ENCODE data around the gene KRTAP17-1.

Gene KRTAP17-1, protein sequence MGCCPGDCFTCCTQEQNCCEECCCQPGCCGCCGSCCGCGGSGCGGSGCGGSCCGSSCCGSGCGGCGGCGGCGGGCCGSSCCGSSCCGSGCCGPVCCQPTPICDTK

GRCh38 chr17:41315204-41315794, at the start of gene KRTAP17-1:
Gene KRTAP17-1 (minus strand): TSS chr17:41315710. CDS start chr17:41315650, 60 bp downstream.
- H3K36me3 Mint-ChIP-seq (ENCODE audit: low read depth), result peaks cover 5% of the 10 kb centered on the region
- no peaks in the 10 kb centered on the region for H3K4me1 Mint-ChIP-seq
- DNase-seq, result no peak
- TF ChIP-seq, protein P1, sequence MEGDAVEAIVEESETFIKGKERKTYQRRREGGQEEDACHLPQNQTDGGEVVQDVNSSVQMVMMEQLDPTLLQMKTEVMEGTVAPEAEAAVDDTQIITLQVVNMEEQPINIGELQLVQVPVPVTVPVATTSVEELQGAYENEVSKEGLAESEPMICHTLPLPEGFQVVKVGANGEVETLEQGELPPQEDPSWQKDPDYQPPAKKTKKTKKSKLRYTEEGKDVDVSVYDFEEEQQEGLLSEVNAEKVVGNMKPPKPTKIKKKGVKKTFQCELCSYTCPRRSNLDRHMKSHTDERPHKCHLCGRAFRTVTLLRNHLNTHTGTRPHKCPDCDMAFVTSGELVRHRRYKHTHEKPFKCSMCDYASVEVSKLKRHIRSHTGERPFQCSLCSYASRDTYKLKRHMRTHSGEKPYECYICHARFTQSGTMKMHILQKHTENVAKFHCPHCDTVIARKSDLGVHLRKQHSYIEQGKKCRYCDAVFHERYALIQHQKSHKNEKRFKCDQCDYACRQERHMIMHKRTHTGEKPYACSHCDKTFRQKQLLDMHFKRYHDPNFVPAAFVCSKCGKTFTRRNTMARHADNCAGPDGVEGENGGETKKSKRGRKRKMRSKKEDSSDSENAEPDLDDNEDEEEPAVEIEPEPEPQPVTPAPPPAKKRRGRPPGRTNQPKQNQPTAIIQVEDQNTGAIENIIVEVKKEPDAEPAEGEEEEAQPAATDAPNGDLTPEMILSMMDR (IDR thresholded peaks at IDR 0.05), result no peak
- peaks cover 18% of the 10 kb centered on the region for H3K27me3 Mint-ChIP-seq (ENCODE audit: low read depth, poor library complexity)
- no peak within 1 kb of the TSS for H3K27ac Mint-ChIP-seq
- H3K4me3 Mint-ChIP-seq, result no peak within 1 kb of the TSS
- peaks cover 19% of the 10 kb centered on the region for H3K9me3 Mint-ChIP-seq

DNA sequence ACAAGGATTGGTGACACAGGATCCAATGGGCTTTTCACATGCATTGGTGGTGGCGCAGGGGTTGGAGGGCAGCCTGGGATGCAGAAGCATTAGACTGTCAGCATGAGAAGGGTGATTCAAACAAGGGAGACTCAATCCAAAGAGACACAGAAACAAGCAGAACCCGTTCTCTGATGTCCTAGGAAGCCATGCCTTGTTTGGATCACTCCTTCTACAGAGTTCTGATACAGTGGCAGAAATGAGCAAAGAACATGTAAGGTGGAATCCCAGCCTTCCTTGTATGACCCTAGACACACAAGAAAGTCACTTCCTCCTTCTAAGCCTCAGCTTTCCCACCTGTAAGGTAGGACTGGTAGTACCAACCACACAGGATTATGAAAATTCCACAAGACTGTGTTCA, 48.4 kb upstream of the KRTAP17-1 start:
- TF ChIP-seq, protein P1 (IDR thresholded peaks at IDR 0.05), result no peak
- Mint-ChIP-seq H3K36me3 (ENCODE audit: low read depth) (no peaks in the 10 kb centered on the region), H3K9me3 (peaks cover 7% of the 10 kb centered on the region), H3K27ac (no peak overlapping the region), H3K27me3 (ENCODE audit: low read depth, poor library complexity) (peaks cover 14% of the 10 kb centered on the region), H3K4me3 (no peak overlapping the region), H3K4me1 (no peaks in the 10 kb centered on the region)
- DNase-seq, result no peak

DNA sequence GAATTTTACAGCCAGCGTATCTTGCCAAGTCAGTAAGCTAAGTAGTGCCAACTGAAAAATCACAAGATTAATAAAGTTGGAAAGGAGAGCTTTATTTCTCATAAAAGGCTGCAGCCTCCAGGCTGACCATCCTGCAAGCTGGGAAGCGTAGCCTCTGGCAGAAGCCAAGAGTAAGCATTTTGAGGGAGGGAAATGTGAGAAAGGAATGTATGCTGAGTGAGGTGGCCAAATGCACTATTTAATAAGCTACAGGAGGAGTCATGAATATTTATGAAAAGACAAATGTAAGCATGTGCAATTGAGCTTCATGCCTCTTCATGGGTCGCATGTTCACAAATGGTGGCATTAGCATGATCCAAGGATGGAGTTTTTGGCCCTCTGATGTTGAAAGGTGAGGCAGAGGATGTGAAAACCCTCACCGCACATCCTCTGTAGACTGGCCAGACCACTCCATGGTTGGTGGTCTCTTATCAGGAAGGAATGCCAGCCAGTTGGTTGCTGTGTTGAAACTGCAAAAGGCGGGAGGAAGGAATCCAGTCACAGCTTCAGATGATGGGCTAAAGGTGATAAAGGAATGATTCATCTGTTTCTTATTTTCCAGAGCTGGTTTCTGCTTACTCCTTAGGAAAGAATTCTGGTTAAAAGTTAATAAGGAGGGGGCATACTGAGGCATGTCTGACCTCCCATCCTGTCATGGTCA, 44.9 kb upstream of the KRTAP17-1 start:
- TF ChIP-seq, protein P1 (IDR thresholded peaks at IDR 0.05), result no peak
- Mint-ChIP-seq H3K4me3 (no peak overlapping the region), H3K36me3 (ENCODE audit: low read depth) (no peaks in the 10 kb centered on the region), H3K4me1 (no peaks in the 10 kb centered on the region), H3K27me3 (ENCODE audit: low read depth, poor library complexity) (peaks cover 14% of the 10 kb centered on the region), H3K9me3 (peaks cover 7% of the 10 kb centered on the region), H3K27ac (no peak overlapping the region)
- no peak for DNase-seq

- peaks cover 13% of the 10 kb centered on the region for H3K27me3 Mint-ChIP-seq (ENCODE audit: low read depth, poor library complexity)
- H3K4me3 Mint-ChIP-seq, result no peak overlapping the region
- H3K36me3 Mint-ChIP-seq (ENCODE audit: low read depth), result no peaks in the 10 kb centered on the region
- TF ChIP-seq, protein P1 (IDR thresholded peaks at IDR 0.05), result no peak
- no peaks in the 10 kb centered on the region for H3K4me1 Mint-ChIP-seq
- H3K9me3 Mint-ChIP-seq, result no peaks in the 10 kb centered on the region
- H3K27ac Mint-ChIP-seq, result no peak overlapping the region
- DNase-seq, result no peak
Observed at GRCh38 chr17:41354536-41354935, 39.0 kb upstream of the KRTAP17-1 start.

GRCh38 chr17:41352597-41353366, 37.3 kb upstream of the KRTAP17-1 start:
- Mint-ChIP-seq H3K36me3 (ENCODE audit: low read depth) (no peaks in the 10 kb centered on the region), H3K27me3 (ENCODE audit: low read depth, poor library complexity) (peaks cover 13% of the 10 kb centered on the region), H3K9me3 (no peaks in the 10 kb centered on the region), H3K27ac (no peak overlapping the region), H3K4me3 (no peak overlapping the region), H3K4me1 (no peaks in the 10 kb centered on the region)
- TF ChIP-seq, protein P1 (IDR thresholded peaks at IDR 0.05), result no peak
- DNase-seq, result peak; percentile 38
